Dendritic cell treated with granulocyte-macrophage colony-stimulating factor and Interleukin-4, amounts not matched to agents 40 ng/mL and 50 ng/mL, for 4 days (primary cell): ENCODE measurements around the gene KCNMA1.

Experiments
- H3K27ac Mint-ChIP-seq: one replicate; pipeline ENCODE4 v1.8.0; 2022; ENCODE audit warnings: mild to moderate bottlenecking, mixed read lengths
- H3K27me3 Mint-ChIP-seq: one replicate; pipeline ENCODE4 v1.8.0; 2022; ENCODE audit warnings: mild to moderate bottlenecking, mixed read lengths
- H3K36me3 Mint-ChIP-seq: one replicate; pipeline ENCODE4 v1.8.0; 2022; ENCODE audit warnings: low read depth, mixed read lengths
- H3K4me1 Mint-ChIP-seq: one replicate; pipeline ENCODE4 v1.8.0; 2022; ENCODE audit warnings: low read depth, mixed read lengths
- H3K4me3 Mint-ChIP-seq: one replicate; pipeline ENCODE4 v1.8.0; 2022; ENCODE audit warnings: mild to moderate bottlenecking, moderate library complexity, mixed read lengths
- H3K9me3 Mint-ChIP-seq: one replicate; pipeline ENCODE4 v1.8.0; 2022; ENCODE audit warnings: mixed read lengths
- intact Hi-C: fragments of 100-400 bp; cut with micrococcal nuclease; formaldehyde crosslinking; loops from one replicate; pipeline ENCODE4 v1.15.0; 2022

Gene KCNMA1

GRCh38 chr10:77024461-77024860 lies 613.1 kb downstream of the KCNMA1 start:
- peaks cover 5% of the 10 kb centered on the region for H3K27me3 Mint-ChIP-seq
- H3K9me3 Mint-ChIP-seq: no peaks in the 10 kb centered on the region
- no peak overlapping the region for H3K4me3 Mint-ChIP-seq
- H3K36me3 Mint-ChIP-seq: no peaks in the 10 kb centered on the region
- H3K4me1 Mint-ChIP-seq: no peaks in the 10 kb centered on the region
- intact Hi-C loops: no loop called here
- no peak overlapping the region for H3K27ac Mint-ChIP-seq

- H3K27me3 Mint-ChIP-seq: peaks cover 4% of the 10 kb centered on the region
- H3K27ac Mint-ChIP-seq: no peak overlapping the region
- no peak overlapping the region for H3K4me3 Mint-ChIP-seq
- no peaks in the 10 kb centered on the region for H3K4me1 Mint-ChIP-seq
- no peaks in the 10 kb centered on the region for H3K9me3 Mint-ChIP-seq
- intact Hi-C loops: no loop called here
- H3K36me3 Mint-ChIP-seq: no peaks in the 10 kb centered on the region
These were observed 614.2 kb downstream of the KCNMA1 start for GRCh38 chr10:77023396-77023795.

DNA sequence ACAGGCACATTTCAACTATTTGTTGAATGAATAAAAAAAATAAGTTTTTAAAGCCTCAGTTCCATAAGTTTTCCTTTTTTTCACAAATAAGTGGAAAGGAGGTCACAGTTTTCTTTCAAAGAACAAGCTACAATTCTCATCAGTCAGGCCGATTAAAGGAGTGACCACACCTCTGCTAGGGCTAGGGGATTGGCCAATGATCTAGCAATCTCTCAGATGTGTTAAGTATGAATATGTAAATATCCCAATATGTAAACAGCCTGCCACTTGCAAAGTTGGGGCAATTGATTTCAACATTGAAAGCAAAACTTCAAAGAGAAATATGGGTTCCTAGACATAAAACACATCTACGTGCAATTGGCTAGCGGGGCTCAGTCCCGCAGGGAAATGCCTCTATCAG lies 614.9 kb downstream of the KCNMA1 start:
- H3K36me3 Mint-ChIP-seq: no peaks in the 10 kb centered on the region
- no peaks in the 10 kb centered on the region for H3K9me3 Mint-ChIP-seq
- H3K27ac Mint-ChIP-seq: no peak overlapping the region
- peaks cover 2% of the 10 kb centered on the region for H3K27me3 Mint-ChIP-seq
- H3K4me3 Mint-ChIP-seq: no peak overlapping the region
- intact Hi-C loops: no loop called here
- no peaks in the 10 kb centered on the region for H3K4me1 Mint-ChIP-seq

DNA sequence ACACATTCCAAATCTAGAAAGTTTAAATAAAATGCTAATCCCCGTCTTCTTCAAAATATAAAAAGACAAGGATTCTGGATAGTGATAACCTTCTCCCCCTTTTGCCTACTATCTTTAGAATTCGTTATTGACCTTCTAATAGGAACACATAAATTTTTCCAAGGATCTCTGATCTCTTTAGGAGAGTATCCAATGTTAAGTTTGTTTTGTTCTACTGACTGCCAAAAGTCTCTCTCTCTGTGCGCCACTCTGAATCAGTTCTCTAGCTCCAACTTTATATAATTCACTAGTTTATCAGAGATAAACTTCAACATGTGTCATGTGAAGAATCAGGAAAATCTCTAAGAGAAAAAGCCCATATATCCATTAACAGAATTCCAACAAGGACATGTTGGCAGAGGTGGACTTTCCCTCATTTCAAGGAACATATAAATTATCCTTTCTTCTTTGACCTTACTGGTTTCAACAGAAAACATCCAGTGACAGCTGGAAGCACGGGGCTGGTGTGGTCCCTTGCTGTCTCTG lies 615.6 kb downstream of the KCNMA1 start:
- H3K27me3 Mint-ChIP-seq: no peaks in the 10 kb centered on the region
- no peak overlapping the region for H3K4me3 Mint-ChIP-seq
- H3K4me1 Mint-ChIP-seq: no peaks in the 10 kb centered on the region
- H3K9me3 Mint-ChIP-seq: no peaks in the 10 kb centered on the region
- no peak overlapping the region for H3K27ac Mint-ChIP-seq
- no peaks in the 10 kb centered on the region for H3K36me3 Mint-ChIP-seq
- intact Hi-C loops: no loop called here

- Mint-ChIP-seq H3K4me3 (no peak overlapping the region), H3K27ac (no peak overlapping the region), H3K4me1 (no peaks in the 10 kb centered on the region), H3K27me3 (peaks cover 4% of the 10 kb centered on the region), H3K36me3 (no peaks in the 10 kb centered on the region), H3K9me3 (no peaks in the 10 kb centered on the region)
- intact Hi-C loops: no loop called here
These were observed 617.1 kb downstream of the KCNMA1 start for GRCh38 chr10:77020426-77021040.

GRCh38 chr10:77016855-77017254 lies 620.8 kb downstream of the KCNMA1 start:
- Mint-ChIP-seq H3K27me3 (peaks cover 9% of the 10 kb centered on the region), H3K9me3 (no peaks in the 10 kb centered on the region), H3K4me3 (no peak overlapping the region), H3K36me3 (no peaks in the 10 kb centered on the region), H3K4me1 (no peaks in the 10 kb centered on the region), H3K27ac (no peak overlapping the region)
- intact Hi-C loops: no loop called here

- Mint-ChIP-seq H3K36me3 (no peaks in the 10 kb centered on the region), H3K27me3 (peaks cover 9% of the 10 kb centered on the region), H3K9me3 (no peaks in the 10 kb centered on the region), H3K4me3 (no peak overlapping the region), H3K27ac (no peak overlapping the region), H3K4me1 (no peaks in the 10 kb centered on the region)
- intact Hi-C loops: no loop called here
These were observed 621.3 kb downstream of the KCNMA1 start for GRCh38 chr10:77016278-77016815.

- Mint-ChIP-seq H3K27ac (no peak overlapping the region), H3K4me1 (no peaks in the 10 kb centered on the region), H3K27me3 (peaks cover 9% of the 10 kb centered on the region), H3K9me3 (no peaks in the 10 kb centered on the region), H3K36me3 (no peaks in the 10 kb centered on the region), H3K4me3 (no peak overlapping the region)
- intact Hi-C loops: no loop called here
These were observed 622.2 kb downstream of the KCNMA1 start for GRCh38 chr10:77015360-77015759.

DNA sequence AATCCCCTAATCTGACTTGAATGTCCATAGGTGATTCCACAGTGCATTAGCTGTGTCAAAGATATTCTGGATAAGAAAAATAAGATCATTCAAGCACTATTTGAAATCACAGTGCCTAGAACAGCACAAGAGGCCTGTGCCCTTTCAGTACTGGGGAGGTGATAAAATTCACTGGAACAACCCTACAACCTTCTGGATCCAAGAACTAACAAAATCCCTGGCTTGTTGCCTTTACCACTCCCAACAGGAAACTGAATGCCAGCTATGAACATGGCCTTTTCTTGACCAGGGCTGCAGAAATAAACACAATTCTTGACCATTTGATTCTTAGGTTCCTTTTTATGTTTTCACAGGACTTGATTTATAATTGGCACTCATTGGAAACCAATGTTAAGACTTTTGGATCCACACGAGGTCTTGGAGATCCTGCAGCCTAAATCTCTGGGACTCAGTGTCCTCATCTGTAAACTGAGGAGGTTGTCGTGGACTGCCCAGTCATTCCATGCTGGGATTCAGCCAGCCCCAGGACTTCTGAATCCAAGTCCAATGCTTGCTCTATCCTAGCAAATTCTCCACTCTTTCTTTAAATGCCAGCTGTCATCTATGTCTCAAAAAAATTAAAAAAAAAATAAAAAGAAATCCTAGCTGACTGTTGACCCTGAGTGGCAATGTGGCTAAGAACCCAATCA lies 624.7 kb downstream of the KCNMA1 start:
- intact Hi-C loops: no loop called here
- no peaks in the 10 kb centered on the region for H3K36me3 Mint-ChIP-seq
- no peaks in the 10 kb centered on the region for H3K9me3 Mint-ChIP-seq
- H3K4me3 Mint-ChIP-seq: no peak overlapping the region
- H3K27me3 Mint-ChIP-seq: peaks cover 9% of the 10 kb centered on the region
- H3K4me1 Mint-ChIP-seq: no peaks in the 10 kb centered on the region
- H3K27ac Mint-ChIP-seq: no peak overlapping the region

- no peak overlapping the region for H3K4me3 Mint-ChIP-seq
- no peaks in the 10 kb centered on the region for H3K4me1 Mint-ChIP-seq
- H3K27ac Mint-ChIP-seq: no peak overlapping the region
- no peaks in the 10 kb centered on the region for H3K9me3 Mint-ChIP-seq
- intact Hi-C loops: no loop called here
- no peaks in the 10 kb centered on the region for H3K36me3 Mint-ChIP-seq
- peaks cover 9% of the 10 kb centered on the region for H3K27me3 Mint-ChIP-seq
These were observed 625.5 kb downstream of the KCNMA1 start for GRCh38 chr10:77011874-77012811.

- no peak overlapping the region for H3K4me3 Mint-ChIP-seq
- H3K4me1 Mint-ChIP-seq: no peaks in the 10 kb centered on the region
- H3K36me3 Mint-ChIP-seq: no peaks in the 10 kb centered on the region
- H3K27me3 Mint-ChIP-seq: peaks cover 4% of the 10 kb centered on the region
- H3K9me3 Mint-ChIP-seq: no peaks in the 10 kb centered on the region
- H3K27ac Mint-ChIP-seq: no peak overlapping the region
- intact Hi-C loops: no loop called here
These were observed 627.2 kb downstream of the KCNMA1 start for GRCh38 chr10:77010430-77010829.

- Mint-ChIP-seq H3K27me3 (peaks cover 3% of the 10 kb centered on the region), H3K4me3 (no peak overlapping the region), H3K4me1 (no peaks in the 10 kb centered on the region), H3K9me3 (no peaks in the 10 kb centered on the region), H3K27ac (no peak overlapping the region), H3K36me3 (no peaks in the 10 kb centered on the region)
- intact Hi-C loops: no loop called here
These were observed 629.8 kb downstream of the KCNMA1 start for GRCh38 chr10:77007834-77008233.

DNA sequence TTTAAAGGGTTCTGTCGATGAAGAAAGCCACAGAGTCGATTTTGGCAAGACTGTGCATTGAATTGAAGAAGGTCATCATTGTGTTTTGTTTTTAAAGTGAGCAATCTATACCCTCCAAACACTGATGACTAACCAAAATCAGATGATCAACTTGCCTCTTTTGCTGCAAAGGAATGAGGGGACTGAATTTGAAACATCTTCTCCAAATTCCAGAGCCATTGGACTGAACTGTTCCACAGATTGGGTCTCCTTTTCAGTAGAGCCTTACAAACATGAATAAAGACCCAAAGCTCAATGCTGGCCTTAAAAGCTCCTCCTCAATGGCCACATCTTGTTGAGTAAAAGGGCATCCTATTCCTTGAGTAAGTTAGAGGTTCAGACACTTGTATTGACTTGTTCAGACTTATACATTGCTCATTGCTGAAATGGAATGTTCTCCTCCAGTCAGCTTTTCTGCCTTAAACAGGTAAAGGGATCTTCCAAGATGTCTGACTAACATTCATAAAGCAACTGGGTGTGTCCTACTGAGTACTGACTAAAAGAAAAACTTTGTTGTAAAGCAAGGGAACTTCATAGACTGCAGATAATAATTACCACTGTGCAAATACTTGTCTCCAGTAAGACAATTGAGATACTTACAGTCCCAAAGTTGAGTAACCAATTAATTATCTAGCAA lies 630.6 kb downstream of the KCNMA1 start:
- intact Hi-C loops: no loop called here
- H3K36me3 Mint-ChIP-seq: no peaks in the 10 kb centered on the region
- no peaks in the 10 kb centered on the region for H3K4me1 Mint-ChIP-seq
- H3K27ac Mint-ChIP-seq: no peak overlapping the region
- H3K4me3 Mint-ChIP-seq: no peak overlapping the region
- H3K9me3 Mint-ChIP-seq: no peaks in the 10 kb centered on the region
- peaks cover 4% of the 10 kb centered on the region for H3K27me3 Mint-ChIP-seq
